Adrenal gland (tissue), 5 donors: ENCODE measurements around the gene KRTAP5-2.

Experiments
- CTCF ChIP-seq, 6 experiments: fragments of 450-650 bp in 4 of 6; fragments of 200-600 bp in 2 of 6; sonication (generic) in 1 of 6; IDR thresholded peaks; 1 replicate in 5 of 6; 2 replicates in 1 of 6; pipeline versions ENCODE4 v1.5.1 to v1.8.0; 2016 to 2021; ENCODE audit warnings: antibody characterized with exemption in 6 of 6, mild to moderate bottlenecking in 2 of 6, moderate library complexity in 1 of 6
- POLR2A ChIP-seq, 2 donors: fragments of 450-650 bp; IDR thresholded peaks; one replicate each; pipeline ENCODE4 v1.6.1; 2017; ENCODE audit warnings: antibody characterized with exemption in 2 of 2, mild to moderate bottlenecking in 2 of 2, moderate library complexity in 1 of 2
- donor health status: DM: no; HTN: no; CAD: no.

- TF ChIP-seq POLR2A (IDR thresholded peaks at IDR 0.05) (no peak), CTCF (IDR thresholded peaks at IDR 0.05) (no peak)
Observed at GRCh38 chr11:1548221-1549070, 49.6 kb downstream of the KRTAP5-2 start.
